H9 (cell line): ENCODE data around the gene ZNF583. TPM values are rescaled to one million over a fixed set of nuclear protein-coding genes. Genes with fewer than 3 reads are reported as not detected.

Source experiments
- DNase-seq: peaks from one replicate; pipeline ENCODE4 v3.0.0-alpha.2; 2017
- H2AFZ ChIP-seq: one replicate; pipeline ENCODE4 v1.6.1; 2013; ENCODE audit warnings: mild to moderate bottlenecking, low read length, control low read depth, moderate library complexity
- H2AK5ac ChIP-seq: 2 replicates; pipeline ENCODE4 v1.6.1; 2013; ENCODE audit warnings: low read length, control low read depth, mixed read lengths; ENCODE audit not compliant: insufficient read length
- H2BK120ac ChIP-seq: one replicate; pipeline ENCODE4 v1.6.1; 2013; ENCODE audit warnings: low read depth, mild to moderate bottlenecking, low read length, control low read depth, inconsistent platforms; ENCODE audit not compliant: poor library complexity, severe bottlenecking
- H2BK12ac ChIP-seq: 2 replicates; pipeline ENCODE4 v1.6.1; 2013; ENCODE audit warnings: low read length, control low read depth, mixed read lengths, low read depth; ENCODE audit not compliant: insufficient read length
- H2BK15ac ChIP-seq: 2 replicates; pipeline ENCODE4 v1.6.1; 2013; ENCODE audit warnings: low read depth, low read length, control low read depth
- H2BK20ac ChIP-seq: one replicate; pipeline ENCODE4 v1.6.1; 2013; ENCODE audit warnings: low read depth, mild to moderate bottlenecking, low read length, control low read depth, inconsistent platforms; ENCODE audit not compliant: poor library complexity, severe bottlenecking
- H2BK5ac ChIP-seq: 2 replicates; pipeline ENCODE4 v1.6.1; 2013; ENCODE audit warnings: low read length, control low read depth, mixed read lengths; ENCODE audit not compliant: insufficient read length
- H3K14ac ChIP-seq: 2 replicates; pipeline ENCODE4 v1.6.1; 2013; ENCODE audit warnings: low read length, control low read depth; ENCODE audit not compliant: insufficient read depth
- H3K18ac ChIP-seq: 2 replicates; pipeline ENCODE4 v1.6.1; 2013; ENCODE audit warnings: low read depth, mild to moderate bottlenecking, mixed read lengths, low read length, control low read depth; ENCODE audit not compliant: insufficient read length
- H3K23ac ChIP-seq: 2 replicates; pipeline ENCODE4 v1.6.1; 2013; ENCODE audit warnings: low read length, control low read depth, mixed read lengths, low read depth; ENCODE audit not compliant: insufficient read length
- H3K23me2 ChIP-seq: 2 replicates; pipeline ENCODE4 v1.6.1; 2013; ENCODE audit warnings: low read depth, mild to moderate bottlenecking, mixed read lengths, low read length, control low read depth; ENCODE audit not compliant: insufficient read length, poor library complexity, severe bottlenecking
- H3K27ac ChIP-seq: 2 replicates; pipeline ENCODE4 v1.5.1; 2013; ENCODE audit warnings: low read length, control low read depth, mixed read lengths, low read depth; ENCODE audit not compliant: insufficient read length
- H3K27me3 ChIP-seq: 2 replicates; pipeline ENCODE4 v1.6.1; 2013; ENCODE audit warnings: low read length, control low read depth, inconsistent platforms; ENCODE audit not compliant: insufficient read depth
- H3K4ac ChIP-seq: 2 replicates; pipeline ENCODE4 v1.6.1; 2013; ENCODE audit warnings: low read depth, mild to moderate bottlenecking, control low read depth, inconsistent platforms, low read length, moderate library complexity
- H3K4me1 ChIP-seq: 2 replicates; pipeline ENCODE4 v1.6.1; 2013; ENCODE audit warnings: low read length, control low read depth, inconsistent platforms; ENCODE audit not compliant: insufficient read depth
- H3K4me2 ChIP-seq: 2 replicates; pipeline ENCODE4 v1.6.1; 2013; ENCODE audit warnings: low read length, control low read depth, mixed read lengths; ENCODE audit not compliant: insufficient read length, insufficient read depth
- H3K56ac ChIP-seq: 2 replicates; pipeline ENCODE4 v1.6.1; 2013; ENCODE audit warnings: low read depth, mild to moderate bottlenecking, mixed read lengths, low read length, control low read depth; ENCODE audit not compliant: insufficient read length
- H3K79me1 ChIP-seq: 2 replicates; pipeline ENCODE4 v1.6.1; 2013; ENCODE audit warnings: low read depth, mild to moderate bottlenecking, moderate library complexity, low read length, control low read depth, inconsistent platforms; ENCODE audit not compliant: insufficient read depth, poor library complexity, severe bottlenecking
- H3K79me2 ChIP-seq: 2 replicates; pipeline ENCODE4 v1.6.1; 2013; ENCODE audit warnings: low read length, control low read depth, inconsistent platforms; ENCODE audit not compliant: insufficient read depth
- H3K9ac ChIP-seq: 2 replicates; pipeline ENCODE4 v1.6.1; 2013; ENCODE audit warnings: low read length, control low read depth, mixed read lengths; ENCODE audit not compliant: insufficient read length; ENCODE audit errors: extremely low read depth
- H3K9me3 ChIP-seq: one replicate; pipeline ENCODE4 v1.6.1; 2013; ENCODE audit warnings: low read depth, low read length, inconsistent platforms; ENCODE audit not compliant: control insufficient read depth
- H3T11ph ChIP-seq: one replicate; pipeline ENCODE4 v1.6.1; 2013; ENCODE audit warnings: mild to moderate bottlenecking, low read length, control low read depth, inconsistent platforms
- H4K20me1 ChIP-seq: one replicate; pipeline ENCODE4 v1.6.1; 2013; ENCODE audit not compliant: control insufficient read depth, insufficient read length, insufficient read depth
- H4K5ac ChIP-seq: 2 replicates; pipeline ENCODE4 v1.6.1; 2013; ENCODE audit warnings: low read depth, mild to moderate bottlenecking, mixed read lengths, low read length, control low read depth; ENCODE audit not compliant: insufficient read length
- H4K8ac ChIP-seq: replicated peaks from 2 replicates; pipeline ENCODE4 v1.6.1; 2013; ENCODE audit warnings: low read length, control low read depth, mixed read lengths, low read depth; ENCODE audit not compliant: insufficient read length
- H4K91ac ChIP-seq: 2 replicates; pipeline ENCODE4 v1.6.1; 2013; ENCODE audit warnings: low read depth, mild to moderate bottlenecking, moderate library complexity, mixed read lengths, low read length, control low read depth; ENCODE audit not compliant: insufficient read length
- H3K27ac Mint-ChIP-seq, 3 experiments: 2 replicates in 2 of 3; 3 replicates in 1 of 3; pipeline ENCODE4 v1.8.0; 2020 to 2021; ENCODE audit warnings: mixed read lengths in 3 of 3, mild to moderate bottlenecking in 1 of 3, moderate library complexity in 1 of 3
- H3K27me3 Mint-ChIP-seq: 2 replicates; pipeline ENCODE4 v1.8.0; 2021; ENCODE audit warnings: low read depth, mild to moderate bottlenecking, moderate library complexity, mixed read lengths
- H3K36me3 Mint-ChIP-seq, 3 experiments: 2 replicates in 2 of 3; 3 replicates in 1 of 3; pipeline ENCODE4 v1.8.0; 2020 to 2021; ENCODE audit warnings: low read depth in 3 of 3, mixed read lengths in 3 of 3; ENCODE audit not compliant: insufficient read depth in 1 of 3
- H3K4me1 Mint-ChIP-seq, 2 experiments: 2 replicates each; pipeline ENCODE4 v1.8.0; 2020; ENCODE audit warnings: mixed read lengths in 2 of 2
- H3K4me3 Mint-ChIP-seq, 2 experiments: 2 replicates in 1 of 2; 3 replicates in 1 of 2; pipeline ENCODE4 v1.8.0; 2020 to 2021; ENCODE audit warnings: mild to moderate bottlenecking in 2 of 2, mixed read lengths in 2 of 2, moderate library complexity in 1 of 2
- H3K9me3 Mint-ChIP-seq, 2 experiments: 2 replicates in 1 of 2; 3 replicates in 1 of 2; pipeline ENCODE4 v1.8.0; 2020; ENCODE audit warnings: mild to moderate bottlenecking in 2 of 2, mixed read lengths in 2 of 2, moderate library complexity in 1 of 2
- WGBS: extraction: QIAGEN DNeasy Blood & Tissue Kit; methylation state at CpG from one replicate; pipeline ENCODE4 v1.1.7; 2013; ENCODE audit warnings: missing lambda C conversion rate, low lambda C conversion rate, mixed read lengths; ENCODE audit not compliant: insufficient read length; ENCODE audit errors: extremely low coverage; 5-methylcytosine and 5-hydroxymethylcytosine counted together
- total RNA-seq: library from RNA; stranded (reverse); gene quantifications from 2 replicates; pipeline ENCODE4 v1.2.1, GENCODE V29; 2021
- TF ChIP-seq, protein P1 (sequence below): fragments of 200-600 bp; sonication (generic); conservative IDR thresholded peaks from 3 replicates; pipeline ENCODE4 v1.8.0; 2021; ENCODE audit warnings: antibody characterized with exemption, mild to moderate bottlenecking

ZNF583 gene
- total RNA-seq, 1 experiment from 2014 or later, result 3.3 TPM

DNA sequence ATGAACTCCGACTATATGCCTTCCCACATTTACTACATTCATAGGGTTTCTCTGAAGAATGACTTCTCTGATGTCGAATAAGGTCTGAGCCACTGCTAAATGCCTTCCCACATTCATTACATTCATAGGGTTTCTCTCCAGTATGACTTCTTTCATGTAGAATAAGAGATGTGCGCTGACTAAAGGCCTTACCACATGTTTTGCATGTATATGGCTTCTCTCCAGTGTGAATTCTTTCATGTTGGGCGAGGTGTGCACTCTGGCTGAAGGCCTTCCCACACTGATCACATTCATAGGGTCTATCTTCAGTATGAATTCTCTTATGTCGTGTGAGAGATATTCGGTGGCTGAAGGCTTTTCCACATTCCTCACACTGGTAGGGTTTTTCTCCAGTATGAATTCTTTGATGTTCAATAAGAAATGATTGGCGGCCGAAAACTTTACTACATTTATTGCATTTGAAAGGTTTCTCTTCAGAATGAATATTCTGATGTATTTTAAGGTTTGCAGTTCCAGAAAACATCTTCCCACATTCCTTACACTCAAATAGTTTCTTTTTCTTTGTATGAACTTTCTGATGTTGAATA is 37.2 kb downstream of the ZNF583 start:
- Histone ChIP-seq H2BK12ac (no peak overlapping the region), H3K79me1 (no peaks in the 10 kb centered on the region), H2BK15ac (no peak overlapping the region), H3K4ac (no peak overlapping the region), H2AK5ac (no peak overlapping the region), H4K5ac (no peak overlapping the region), H3K9ac (no peak overlapping the region), H2BK20ac (no peak overlapping the region), H3K4me2 (no peak overlapping the region), H2AFZ (no peak overlapping the region), H3K23ac (no peak overlapping the region), H3K27me3 (no peaks in the 10 kb centered on the region), H4K20me1 (no peaks in the 10 kb centered on the region), H3K56ac (no peak overlapping the region), H4K8ac (no peak overlapping the region), H3K9me3 (peaks cover 70% of the 10 kb centered on the region), H2BK5ac (no peak overlapping the region), H3K27ac (no peak overlapping the region), H4K91ac (no peak overlapping the region), H3K14ac (no peak overlapping the region), H2BK120ac (no peak overlapping the region), H3K23me2 (no peaks in the 10 kb centered on the region), H3K18ac (no peak overlapping the region), H3T11ph (no peak overlapping the region), H3K4me1 (no peaks in the 10 kb centered on the region), H3K79me2 (no peaks in the 10 kb centered on the region)
- no peaks in the 10 kb centered on the region for H3K4me1 Mint-ChIP-seq
- no peak overlapping the region for H3K27ac Mint-ChIP-seq
- TF ChIP-seq, protein P1, sequence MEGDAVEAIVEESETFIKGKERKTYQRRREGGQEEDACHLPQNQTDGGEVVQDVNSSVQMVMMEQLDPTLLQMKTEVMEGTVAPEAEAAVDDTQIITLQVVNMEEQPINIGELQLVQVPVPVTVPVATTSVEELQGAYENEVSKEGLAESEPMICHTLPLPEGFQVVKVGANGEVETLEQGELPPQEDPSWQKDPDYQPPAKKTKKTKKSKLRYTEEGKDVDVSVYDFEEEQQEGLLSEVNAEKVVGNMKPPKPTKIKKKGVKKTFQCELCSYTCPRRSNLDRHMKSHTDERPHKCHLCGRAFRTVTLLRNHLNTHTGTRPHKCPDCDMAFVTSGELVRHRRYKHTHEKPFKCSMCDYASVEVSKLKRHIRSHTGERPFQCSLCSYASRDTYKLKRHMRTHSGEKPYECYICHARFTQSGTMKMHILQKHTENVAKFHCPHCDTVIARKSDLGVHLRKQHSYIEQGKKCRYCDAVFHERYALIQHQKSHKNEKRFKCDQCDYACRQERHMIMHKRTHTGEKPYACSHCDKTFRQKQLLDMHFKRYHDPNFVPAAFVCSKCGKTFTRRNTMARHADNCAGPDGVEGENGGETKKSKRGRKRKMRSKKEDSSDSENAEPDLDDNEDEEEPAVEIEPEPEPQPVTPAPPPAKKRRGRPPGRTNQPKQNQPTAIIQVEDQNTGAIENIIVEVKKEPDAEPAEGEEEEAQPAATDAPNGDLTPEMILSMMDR, result no peak
- no peak for DNase-seq
- H3K9me3 Mint-ChIP-seq, result peaks cover 78 to 79% of the 10 kb centered on the region in 2 experiments
- WGBS, result no CpG with 5 or more reads among the region's 8 CpGs
- peaks cover 4 to 16% (median 9%) of the 10 kb centered on the region in 3 experiments; a peak in 6 of 7 replicates for H3K36me3 Mint-ChIP-seq
- H3K27me3 Mint-ChIP-seq, result 0 out of 2 replicates have a peak, but pooled peaks cover 3% of the 10 kb centered on the region
- no peak overlapping the region; a peak in 1 of 5 replicates for H3K4me3 Mint-ChIP-seq
